ENCODE results near the gene RAPGEF4.

DNA sequence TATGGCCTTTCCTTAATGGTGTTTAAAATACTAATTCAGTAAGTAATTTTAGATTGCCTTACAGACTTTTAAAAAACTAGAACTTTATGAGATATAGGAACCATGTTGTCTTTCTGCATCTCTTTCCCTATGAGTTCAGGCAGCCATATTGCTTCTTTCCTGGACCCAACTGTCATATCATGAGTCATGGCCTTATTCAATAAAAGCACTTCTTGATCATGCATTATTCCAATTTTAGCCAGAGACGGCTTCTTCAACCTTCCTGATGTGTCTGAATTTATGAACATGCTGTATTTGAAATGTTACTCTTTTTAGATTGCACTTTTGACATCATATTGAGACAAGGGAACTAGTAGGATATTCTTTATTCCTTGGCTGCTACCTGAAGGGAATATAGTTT, 274.6 kb downstream of the RAPGEF4 start:
- TF ChIP-seq ZNF274 (IDR thresholded peaks at IDR 0.05; ENCODE audit: low read length) (no peak), ZNF274 (tag by site-specific recombination; IDR thresholded peaks at IDR 0.05; ENCODE audit: borderline replicate concordance) (no peak), SALL2 (tag by site-specific recombination; IDR thresholded peaks at IDR 0.05; ENCODE audit: borderline replicate concordance) (no peak), ZBTB21 (tag by site-specific recombination; IDR thresholded peaks at IDR 0.05) (no peak), ZNF544 (tag by site-specific recombination; IDR thresholded peaks at IDR 0.05) (no peak), ZNF23 (tag by site-specific recombination; IDR thresholded peaks at IDR 0.05; ENCODE audit: borderline replicate concordance) (no peak), ZNF521 (tag by site-specific recombination; IDR thresholded peaks at IDR 0.05) (no peak), ZNF510 (tag by site-specific recombination; IDR thresholded peaks at IDR 0.05; ENCODE audit: insufficient replicate concordance) (no peak), ZBTB7A (tag by site-specific recombination; IDR thresholded peaks at IDR 0.05; ENCODE audit: low read depth) (no peak), ZNF114 (tag by site-specific recombination; IDR thresholded peaks at IDR 0.05) (no peak)
- TF ChIP-seq, protein P1, sequence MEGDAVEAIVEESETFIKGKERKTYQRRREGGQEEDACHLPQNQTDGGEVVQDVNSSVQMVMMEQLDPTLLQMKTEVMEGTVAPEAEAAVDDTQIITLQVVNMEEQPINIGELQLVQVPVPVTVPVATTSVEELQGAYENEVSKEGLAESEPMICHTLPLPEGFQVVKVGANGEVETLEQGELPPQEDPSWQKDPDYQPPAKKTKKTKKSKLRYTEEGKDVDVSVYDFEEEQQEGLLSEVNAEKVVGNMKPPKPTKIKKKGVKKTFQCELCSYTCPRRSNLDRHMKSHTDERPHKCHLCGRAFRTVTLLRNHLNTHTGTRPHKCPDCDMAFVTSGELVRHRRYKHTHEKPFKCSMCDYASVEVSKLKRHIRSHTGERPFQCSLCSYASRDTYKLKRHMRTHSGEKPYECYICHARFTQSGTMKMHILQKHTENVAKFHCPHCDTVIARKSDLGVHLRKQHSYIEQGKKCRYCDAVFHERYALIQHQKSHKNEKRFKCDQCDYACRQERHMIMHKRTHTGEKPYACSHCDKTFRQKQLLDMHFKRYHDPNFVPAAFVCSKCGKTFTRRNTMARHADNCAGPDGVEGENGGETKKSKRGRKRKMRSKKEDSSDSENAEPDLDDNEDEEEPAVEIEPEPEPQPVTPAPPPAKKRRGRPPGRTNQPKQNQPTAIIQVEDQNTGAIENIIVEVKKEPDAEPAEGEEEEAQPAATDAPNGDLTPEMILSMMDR (tag by site-specific recombination; IDR thresholded peaks at IDR 0.05), result no peak
- TF ChIP-seq, protein P2, sequence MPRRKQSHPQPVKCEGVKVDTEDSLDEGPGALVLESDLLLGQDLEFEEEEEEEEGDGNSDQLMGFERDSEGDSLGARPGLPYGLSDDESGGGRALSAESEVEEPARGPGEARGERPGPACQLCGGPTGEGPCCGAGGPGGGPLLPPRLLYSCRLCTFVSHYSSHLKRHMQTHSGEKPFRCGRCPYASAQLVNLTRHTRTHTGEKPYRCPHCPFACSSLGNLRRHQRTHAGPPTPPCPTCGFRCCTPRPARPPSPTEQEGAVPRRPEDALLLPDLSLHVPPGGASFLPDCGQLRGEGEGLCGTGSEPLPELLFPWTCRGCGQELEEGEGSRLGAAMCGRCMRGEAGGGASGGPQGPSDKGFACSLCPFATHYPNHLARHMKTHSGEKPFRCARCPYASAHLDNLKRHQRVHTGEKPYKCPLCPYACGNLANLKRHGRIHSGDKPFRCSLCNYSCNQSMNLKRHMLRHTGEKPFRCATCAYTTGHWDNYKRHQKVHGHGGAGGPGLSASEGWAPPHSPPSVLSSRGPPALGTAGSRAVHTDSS (tag by site-specific recombination; IDR thresholded peaks at IDR 0.05), result no peak
- TF ChIP-seq, protein P3, sequence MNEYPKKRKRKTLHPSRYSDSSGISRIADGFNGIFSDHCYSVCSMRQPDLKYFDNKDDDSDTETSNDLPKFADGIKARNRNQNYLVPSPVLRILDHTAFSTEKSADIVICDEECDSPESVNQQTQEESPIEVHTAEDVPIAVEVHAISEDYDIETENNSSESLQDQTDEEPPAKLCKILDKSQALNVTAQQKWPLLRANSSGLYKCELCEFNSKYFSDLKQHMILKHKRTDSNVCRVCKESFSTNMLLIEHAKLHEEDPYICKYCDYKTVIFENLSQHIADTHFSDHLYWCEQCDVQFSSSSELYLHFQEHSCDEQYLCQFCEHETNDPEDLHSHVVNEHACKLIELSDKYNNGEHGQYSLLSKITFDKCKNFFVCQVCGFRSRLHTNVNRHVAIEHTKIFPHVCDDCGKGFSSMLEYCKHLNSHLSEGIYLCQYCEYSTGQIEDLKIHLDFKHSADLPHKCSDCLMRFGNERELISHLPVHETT (tag by site-specific recombination; IDR thresholded peaks at IDR 0.05), result no peak
- TF ChIP-seq, protein P4, sequence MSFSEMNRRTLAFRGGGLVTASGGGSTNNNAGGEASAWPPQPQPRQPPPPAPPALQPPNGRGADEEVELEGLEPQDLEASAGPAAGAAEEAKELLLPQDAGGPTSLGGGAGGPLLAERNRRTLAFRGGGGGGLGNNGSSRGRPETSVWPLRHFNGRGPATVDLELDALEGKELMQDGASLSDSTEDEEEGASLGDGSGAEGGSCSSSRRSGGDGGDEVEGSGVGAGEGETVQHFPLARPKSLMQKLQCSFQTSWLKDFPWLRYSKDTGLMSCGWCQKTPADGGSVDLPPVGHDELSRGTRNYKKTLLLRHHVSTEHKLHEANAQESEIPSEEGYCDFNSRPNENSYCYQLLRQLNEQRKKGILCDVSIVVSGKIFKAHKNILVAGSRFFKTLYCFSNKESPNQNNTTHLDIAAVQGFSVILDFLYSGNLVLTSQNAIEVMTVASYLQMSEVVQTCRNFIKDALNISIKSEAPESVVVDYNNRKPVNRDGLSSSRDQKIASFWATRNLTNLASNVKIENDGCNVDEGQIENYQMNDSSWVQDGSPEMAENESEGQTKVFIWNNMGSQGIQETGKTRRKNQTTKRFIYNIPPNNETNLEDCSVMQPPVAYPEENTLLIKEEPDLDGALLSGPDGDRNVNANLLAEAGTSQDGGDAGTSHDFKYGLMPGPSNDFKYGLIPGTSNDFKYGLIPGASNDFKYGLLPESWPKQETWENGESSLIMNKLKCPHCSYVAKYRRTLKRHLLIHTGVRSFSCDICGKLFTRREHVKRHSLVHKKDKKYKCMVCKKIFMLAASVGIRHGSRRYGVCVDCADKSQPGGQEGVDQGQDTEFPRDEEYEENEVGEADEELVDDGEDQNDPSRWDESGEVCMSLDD (tag by site-specific recombination; IDR thresholded peaks at IDR 0.05), result no peak
